HG03175 (cell line): Measurements from ENCODE around the gene TOX4.
A peak's percentile ranks its signal among the peaks of the same experiment; 100 is the strongest.
"Not testable (repeated sequence)": the region's sequence is repeated elsewhere in the genome, so short reads cannot be mapped to it uniquely, and the experiment has no call there.

ENCODE experiments used
- ATAC-seq: cut with Tn5 transposase; IDR thresholded peaks from one replicate; pipeline ENCODE4 v1.9.1; 2021; ENCODE audit warnings: mild to moderate bottlenecking, moderate library complexity; ENCODE audit not compliant: unreplicated experiment

Gene TOX4

DNA sequence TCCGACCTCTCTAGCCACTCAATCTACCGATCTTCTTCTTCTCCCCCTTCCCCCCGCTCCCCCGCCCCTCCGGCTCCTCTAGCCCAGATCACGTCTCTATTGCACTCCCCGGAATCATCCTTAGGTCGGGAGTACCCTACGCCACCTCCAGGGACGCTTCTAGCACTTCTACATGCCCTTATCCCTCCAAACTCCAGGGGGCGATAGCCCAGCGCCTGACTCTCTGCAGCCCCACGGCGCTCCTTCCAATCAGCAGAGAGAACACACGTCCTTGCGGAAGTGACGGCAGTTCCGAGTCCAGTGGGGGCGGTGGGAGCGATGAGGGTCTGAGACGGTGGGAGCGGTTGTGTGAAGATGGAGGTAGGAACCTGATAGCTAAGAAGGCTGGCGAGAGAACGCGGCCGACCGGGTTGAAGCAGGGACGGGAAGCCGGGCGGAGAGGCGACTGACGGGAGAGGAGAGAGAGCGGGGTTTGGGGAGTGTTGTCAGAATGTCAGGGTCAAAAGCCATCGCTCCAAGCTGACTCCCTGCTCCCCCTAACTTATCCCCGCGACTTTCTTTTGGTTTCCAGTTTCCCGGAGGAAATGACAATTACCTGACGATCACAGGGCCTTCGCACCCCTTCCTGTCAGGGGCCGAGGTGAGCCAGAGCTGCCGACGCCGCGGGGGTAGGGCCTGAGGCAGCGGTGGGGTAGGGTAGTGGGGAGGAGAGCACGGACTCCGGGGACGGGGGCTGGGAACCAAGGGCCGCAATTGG, at the start of gene TOX4, which contains the start of gene RAB2B:
Gene TOX4, plus strand, starts transcription at position 271 of the 757 bp plus-strand sequence. Its CDS starts 84 bp downstream, at position 355.
Gene RAB2B, minus strand, starts transcription at position 35 of the 757 bp plus-strand sequence. CDS start 87 bp downstream, outside the sequence.
- ATAC-seq = peak; percentile 99

DNA sequence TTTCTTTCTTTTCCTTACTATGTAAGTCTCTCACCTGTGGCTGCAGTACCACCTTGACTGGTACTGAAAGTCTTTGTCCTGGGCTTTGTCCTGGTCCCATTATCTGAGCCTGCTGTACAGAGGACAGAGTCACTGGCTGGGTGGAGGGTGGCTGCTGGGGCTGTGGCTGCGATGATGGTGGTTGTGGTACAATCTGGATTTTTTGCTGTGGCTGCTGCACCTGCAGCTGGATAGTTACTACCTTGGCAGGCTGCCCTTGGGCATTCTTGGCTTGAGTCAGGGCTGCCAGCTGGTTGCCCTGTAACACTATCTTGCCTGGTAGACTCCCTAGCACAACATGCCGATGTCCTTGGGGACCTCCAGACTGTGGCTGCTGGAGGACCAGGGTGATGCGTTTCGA, 48.1 kb upstream of the TOX4 start:
- no peak for ATAC-seq

DNA sequence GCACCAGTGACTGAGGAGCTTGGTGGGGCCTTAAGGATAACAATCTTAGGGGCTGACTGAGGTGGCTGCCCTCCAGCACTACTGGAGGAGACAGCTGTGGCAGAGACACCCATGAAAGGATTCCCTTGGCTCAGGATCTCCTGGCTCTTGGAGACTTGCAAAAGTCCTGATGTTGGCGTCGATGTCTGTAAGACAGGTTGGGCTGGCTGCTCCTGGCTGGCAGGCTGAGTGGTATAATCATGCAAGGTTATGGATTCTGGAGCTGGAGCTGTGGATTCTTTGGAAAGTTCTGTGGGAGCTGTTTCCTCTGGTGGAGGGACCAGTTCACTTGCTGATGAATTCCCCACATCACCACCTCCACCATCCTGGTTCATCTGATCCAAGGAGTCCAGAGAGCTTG, 45.9 kb upstream of the TOX4 start:
- ATAC-seq = no peak

DNA sequence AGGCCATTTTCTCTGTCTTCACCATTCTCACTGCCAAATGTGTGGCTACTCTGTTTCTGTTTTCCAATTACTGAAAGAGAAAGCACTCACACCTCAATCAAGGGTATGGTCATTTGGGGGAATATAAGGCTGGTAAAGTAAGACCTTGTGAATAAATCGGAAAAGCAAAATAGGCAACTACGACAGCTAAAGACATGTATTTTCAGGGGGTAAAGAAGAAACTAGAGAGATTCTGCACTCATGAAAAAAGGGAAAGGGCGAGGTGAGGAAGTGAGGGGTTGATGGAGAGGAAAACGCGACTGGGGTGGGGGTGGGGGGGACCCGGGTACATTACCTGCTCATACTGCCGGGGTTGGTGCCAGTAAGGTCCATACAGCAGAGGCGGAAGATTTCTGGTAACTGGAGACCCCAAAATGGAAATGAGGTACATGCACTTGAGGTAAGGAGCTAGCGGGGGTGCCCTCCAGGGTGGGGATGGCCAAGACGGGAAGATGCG, 40.4 kb upstream of the TOX4 start:
- no peak for ATAC-seq

DNA sequence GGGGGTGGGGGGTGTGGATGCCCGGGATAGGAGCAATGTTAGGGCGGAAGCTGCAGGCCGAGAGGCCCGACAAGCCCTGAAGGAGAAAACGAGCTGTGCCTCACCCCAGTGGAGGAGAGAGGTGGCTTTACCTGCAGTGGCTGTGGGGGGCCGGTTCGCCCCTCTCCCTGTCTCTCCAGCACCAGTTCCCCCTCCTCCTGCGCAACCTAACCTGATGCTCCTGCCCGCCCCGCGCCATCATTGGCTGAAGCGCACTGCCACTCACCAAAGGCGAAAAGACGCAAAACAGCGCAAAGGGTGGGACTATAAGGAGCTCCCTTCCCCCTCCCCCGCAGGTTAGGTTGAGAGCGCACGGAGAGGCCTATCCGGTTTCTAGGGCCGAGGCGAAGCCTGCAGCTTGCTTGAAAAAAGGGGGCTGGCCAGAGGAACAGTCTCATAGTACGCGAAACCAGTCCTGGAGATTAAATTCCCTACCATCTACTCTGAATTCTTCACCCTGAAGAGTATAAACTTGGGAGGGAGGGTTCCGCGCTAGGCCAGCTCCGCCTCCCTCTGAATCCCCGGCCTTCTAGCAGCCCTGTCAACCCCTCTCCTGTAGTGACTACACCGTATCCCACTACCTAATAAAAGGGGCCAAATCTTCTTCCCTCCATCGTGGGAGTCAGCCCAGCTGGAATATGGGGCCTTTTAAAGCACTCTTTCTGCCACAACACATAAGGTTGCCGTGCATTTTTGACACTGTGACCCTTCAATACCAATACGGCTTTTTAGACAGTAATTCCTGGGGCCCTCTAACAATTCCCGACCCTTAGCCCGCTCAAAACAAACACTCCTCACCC, 39.7 kb upstream of the TOX4 start:
- peak; percentile 99 for ATAC-seq

DNA sequence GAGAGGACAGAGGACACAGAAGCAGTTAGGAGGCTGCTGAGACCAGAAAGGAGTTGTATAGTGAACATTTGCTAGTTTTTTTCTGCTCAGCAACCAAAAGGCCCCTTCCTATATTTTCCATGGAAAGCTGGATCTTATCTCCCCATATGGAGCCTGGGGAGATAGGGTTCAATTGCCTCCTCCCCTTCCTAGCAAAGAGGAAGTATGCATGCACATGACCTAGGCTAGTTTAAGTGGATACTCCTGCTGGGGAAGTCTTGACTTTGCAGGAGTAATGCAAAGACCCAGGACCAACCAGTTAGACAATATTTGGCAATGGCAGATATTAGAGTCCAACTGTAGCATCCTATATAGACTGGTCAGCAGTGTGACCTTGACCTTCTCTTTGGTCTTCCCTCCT, 36.1 kb upstream of the TOX4 start:
- ATAC-seq = no peak

DNA sequence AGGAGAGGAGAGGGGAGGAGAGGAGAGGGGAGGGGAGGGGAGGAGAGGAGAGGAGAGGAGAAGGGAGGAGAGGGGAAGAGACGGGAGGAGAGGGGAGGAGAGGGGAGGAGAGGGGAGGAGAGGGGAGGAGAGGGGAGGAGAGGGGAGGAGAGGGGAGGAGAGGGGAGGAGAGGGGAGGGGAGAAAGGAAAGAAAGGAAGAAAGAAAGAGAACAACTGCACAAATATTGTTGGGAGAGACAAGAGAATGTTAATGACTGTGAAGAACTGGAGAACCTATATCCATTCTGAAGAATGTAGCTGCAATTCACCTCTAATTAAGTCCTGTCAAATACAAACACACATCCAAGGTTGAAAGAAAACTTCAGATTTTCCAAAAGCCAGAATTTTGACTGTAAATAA, 34.3 kb upstream of the TOX4 start:
- not testable (repeated sequence) for ATAC-seq

DNA sequence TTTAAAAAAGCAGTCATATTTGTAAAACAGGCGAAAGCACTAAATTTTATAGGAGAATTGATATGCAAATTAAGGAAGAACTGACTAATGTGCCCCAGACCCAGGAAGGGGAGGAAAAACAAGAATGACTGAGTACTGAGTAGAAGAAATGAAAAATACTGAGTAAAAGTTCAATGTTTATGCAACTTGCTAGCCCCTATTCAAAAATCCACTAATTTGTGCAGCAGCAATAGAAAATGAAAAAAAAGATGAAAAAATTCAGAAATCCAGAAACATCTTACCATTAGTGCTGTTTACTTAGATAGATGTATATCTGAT, 27.1 kb upstream of the TOX4 start:
- no peak for ATAC-seq

DNA sequence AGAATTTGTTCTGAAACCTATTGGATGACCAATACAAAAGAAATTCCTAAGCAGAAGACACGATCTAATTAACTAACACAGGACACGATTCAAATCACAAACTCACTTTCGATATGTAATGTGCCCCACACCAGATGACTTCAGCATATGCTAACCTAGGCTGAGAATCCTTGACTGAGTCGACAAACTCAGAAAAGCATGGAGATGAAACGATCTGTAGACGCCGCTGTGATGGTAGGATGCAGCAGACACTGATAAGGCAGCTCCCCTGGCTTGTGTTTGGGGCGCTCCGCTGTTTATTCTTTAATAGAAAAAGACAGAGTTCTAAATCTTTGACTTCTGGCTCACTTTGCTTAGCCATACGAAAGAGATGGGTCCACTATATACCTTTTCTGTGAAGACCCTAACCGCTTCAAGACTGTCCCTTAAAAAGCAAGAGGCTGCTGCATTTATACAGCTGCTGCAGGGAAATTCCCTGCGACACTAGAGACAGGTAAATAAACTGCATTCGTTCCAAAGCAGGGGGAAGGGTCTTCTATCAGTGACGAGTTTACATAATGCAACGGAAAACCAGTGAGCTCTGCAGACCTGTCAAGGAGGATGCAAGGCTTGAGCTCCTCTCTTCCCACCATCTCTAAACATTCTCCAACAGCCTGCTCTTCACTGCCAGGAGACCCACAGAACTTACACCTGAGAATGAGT, 22.0 kb upstream of the TOX4 start:
- ATAC-seq = no peak

DNA sequence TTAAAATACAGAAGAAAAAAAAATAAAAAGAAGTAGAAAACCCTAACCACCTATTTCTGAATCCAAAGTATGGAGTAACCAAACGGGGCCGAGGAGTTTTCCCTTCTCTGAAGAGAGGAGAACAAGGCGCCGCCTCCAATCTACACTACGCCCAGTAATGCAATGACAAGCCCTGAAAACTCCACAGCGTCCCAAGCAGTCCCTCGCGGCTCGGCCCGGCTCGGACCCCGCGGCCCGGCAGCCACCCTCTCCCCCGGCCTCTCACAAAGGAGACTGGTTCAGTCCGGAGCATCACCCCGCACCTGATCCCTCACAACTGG, 21.4 kb upstream of the TOX4 start:
- ATAC-seq = peak; percentile 29

DNA sequence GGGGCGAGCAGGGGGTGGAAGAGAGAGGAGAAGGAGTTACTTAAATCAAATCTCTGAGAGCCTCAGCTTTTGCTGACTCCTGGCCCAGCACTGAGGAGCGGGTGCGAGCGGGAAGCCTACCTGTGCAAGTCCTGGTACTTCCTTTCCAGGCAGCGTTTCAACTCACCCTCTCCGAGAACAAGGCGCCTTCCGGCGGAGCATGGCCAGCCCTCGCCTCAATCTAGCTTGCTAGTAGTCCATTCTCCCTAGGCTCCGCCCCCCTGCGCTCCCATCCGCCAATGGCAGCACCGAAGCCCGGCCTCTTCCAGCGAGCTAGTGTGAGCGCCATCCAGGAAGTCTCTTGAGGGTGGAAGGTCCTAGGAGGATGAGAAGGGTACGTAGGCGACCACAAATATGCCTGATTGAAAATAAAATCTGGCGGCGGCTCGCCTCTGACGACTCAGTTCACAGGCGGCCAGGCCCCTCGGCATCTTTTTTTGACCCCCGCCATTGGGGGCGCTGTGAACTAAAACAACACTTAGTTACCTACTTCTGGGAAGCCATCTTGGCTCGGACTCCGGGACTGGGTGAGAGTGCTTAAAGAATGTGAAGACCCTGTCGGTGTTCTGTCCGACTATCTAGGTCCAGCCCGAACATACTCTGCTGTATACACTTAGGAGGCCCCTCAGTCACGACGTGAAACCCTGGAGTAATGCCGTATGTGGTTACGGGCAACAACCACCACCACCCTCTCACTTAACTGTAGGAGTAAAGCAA, 20.9 kb upstream of the TOX4 start, which contains the start of gene CHD8:
Gene CHD8, minus strand, starts transcription at position 212 of the 756 bp plus-strand sequence. CDS start 24,480 bp downstream, outside the sequence.
- peak; percentile 97 for ATAC-seq

DNA sequence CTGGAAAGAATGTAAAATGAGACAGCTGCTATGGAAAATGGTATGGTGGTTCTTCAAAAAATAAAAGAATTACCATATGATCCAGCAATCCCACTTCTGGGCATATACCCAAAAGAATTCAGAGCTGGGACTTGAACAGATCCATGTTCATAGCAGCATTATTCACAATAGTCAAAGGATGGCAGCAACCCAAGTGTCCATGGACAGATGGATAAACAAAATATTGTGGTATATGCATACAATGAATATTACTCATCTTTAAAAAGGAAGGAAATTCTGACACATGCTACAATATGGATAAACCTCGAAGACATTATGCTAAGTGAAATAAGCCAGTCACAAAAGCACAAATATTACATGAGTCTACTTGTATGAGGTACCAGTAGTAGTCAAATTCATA, 9.4 kb upstream of the TOX4 start:
- no peak for ATAC-seq

DNA sequence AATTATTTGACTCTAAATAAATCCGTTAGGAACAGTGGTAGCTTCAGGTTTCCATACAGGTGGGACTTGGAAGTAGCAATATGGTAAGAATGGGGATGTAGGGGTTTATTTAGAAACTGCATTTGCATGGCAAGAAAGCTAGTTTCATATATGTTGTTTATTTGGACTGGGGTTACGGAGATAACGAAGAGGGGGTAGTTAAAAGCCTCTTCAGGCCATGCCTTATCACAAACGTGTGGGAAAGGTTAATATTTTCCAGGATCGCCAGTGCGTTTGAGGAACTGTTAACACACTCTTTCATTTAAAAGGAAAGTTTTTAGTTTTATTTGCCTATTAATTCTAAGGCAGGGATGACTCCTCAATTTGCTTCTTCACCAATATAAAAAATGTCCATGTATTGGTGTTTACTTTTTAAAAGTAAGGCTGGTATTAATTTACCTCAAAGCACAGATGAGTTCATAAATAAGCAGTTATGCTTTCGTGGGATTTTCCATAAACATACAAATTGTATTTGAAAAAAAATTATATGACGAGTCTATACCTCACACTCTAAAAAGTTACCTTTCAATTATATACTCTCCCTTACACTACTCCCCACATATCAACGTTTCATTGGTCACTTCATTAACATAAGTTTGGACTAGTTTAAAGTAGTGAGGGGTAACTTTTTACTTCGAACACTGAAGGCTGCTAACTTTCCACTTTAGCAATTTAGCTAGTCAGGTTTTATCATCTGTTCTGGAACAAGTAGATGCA, 1.1 kb upstream of the TOX4 start:
- ATAC-seq = no peak

DNA sequence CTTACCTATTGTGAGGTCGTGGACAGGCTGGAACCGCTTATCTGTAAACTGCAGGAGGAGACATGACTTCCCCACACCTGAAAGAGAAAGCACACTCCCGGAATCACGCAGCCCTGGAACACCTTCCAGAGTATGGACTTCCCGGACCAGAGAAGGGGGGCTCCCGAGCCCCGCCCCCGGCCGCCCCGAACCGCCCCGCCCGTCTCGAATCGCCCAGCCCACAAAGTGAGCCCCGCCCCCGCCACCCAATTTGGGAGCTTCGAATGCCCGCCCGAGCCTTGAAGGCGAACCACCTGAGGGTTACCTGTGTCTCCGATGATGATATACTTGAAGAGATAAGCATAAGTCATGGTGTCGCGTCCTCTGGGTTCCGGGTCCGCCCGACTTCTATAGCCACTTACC, 471 bp upstream of the TOX4 start:
- ATAC-seq = no peak

DNA sequence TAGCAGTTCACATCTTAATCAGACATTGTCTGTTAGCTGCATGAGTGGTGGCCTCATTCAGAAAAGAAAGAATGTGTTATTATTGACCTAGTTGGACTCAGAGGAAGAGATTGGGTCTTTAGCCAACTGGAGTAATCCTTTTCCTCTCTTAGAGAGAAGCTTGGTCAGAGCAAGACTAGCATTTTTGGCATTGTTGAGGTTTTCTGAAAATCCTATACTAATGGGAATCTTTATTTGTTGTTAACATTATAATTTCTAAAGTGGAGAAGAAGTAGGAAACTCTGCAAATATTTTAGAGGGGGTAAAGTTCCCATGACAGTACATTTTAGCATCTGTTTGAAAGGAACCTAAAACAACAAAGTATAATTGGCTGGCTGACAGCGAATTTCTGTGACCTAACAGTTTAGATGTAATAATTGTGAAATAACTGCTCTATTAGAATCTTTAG, 9.7 kb downstream of the TOX4 start:
- no peak for ATAC-seq

DNA sequence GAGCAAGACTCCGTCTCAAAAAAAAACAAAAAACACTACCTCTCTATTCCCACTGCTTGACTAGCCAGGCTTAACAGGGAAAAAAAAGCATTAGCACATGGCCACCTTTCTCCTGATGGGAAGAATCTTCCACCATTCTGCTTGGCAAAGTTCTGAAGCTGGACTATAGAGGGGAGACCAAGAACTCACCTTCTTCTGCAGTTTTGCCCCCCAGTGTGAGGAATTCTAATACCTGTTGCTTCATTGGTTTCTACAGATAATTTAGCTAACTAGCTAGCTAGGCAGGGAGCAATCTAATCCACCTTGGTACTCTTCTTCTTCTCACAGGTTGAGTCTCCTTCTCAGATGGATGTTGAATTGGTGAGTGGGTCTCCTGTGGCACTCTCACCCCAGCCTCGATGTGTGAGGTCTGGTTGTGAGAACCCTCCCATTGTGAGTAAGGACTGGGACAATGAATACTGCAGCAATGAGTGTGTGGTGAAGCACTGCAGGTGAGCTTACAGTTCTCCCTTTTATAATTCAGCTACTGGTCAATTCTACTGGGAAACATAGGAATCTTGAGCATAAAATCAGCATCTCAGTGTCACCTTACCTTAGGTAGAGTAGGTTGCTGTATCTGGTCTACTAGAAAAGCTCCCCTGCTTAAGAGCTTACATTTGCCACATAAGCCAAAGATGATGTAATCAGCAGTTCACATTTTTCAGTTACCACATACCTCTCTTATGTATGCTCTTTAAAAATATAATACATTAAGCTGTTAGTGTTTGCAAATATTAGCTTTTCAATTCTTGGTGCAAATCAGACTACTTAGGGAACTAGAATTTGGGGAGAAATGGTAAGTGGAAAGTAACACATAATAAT, 18.1 kb downstream of the TOX4 start:
- no peak for ATAC-seq

DNA sequence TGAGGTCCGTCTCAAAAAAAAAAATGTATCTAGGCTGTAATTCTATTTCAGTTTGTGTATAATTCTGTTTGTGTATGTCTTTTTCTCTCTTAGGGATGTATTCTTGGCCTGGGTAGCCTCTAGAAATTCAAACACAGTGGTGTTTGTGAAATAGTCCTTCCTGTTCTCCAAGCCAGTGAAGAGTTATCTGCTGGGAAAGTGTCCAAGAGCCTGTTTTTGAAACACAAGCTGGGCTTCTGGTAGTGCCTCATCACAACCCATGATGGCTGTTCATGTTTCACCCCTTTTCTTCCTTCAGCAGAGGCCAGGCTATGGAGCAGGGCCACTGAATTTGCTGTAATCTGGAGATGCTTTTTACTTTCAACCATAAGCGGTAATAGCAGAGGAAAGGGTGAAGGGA, 19.5 kb downstream of the TOX4 start:
- no peak for ATAC-seq

DNA sequence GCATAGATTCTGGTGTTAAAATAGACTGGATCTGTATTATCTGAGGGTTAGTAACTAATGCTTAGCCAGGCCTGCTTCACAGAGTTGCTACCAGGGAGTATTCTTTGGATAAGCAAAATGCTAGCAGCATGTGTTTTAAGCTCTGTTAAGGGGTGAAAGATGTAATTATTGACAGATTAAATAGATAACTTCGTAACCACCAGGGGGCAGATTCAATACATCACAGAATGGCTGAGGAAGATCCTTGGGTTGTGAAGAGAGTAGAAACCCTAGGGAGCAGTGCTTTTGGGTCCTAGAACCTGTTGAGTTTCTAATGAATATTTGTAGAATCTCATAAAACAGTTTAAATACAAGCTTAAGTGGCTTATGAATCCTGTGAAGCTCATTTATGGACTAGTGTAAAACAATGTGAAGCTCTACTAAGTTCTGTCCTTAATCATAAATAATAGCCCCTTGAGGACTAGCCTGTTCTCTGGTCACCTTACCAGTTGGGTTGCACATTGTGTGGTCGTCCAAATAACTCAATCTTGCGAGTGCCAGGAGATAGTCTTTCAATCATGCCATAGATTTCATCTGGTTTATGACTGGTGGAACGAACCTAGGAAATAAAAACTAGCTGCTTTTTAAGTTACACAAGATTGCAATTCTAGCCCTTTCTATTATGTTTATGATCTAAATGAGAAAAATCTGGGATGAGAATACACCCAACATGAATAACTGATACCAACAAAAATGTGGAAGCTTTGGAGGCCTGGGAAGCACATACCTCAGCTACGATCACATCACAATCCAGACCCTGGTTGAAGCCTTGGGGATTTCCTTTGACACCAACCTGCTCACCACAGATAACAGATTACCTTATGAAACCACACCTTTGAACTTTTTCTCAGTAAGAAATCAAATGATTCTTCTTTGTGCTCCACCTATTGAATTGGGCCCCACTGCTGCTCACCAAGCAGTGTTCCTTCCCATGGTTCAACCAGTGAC, 21.8 kb downstream of the TOX4 start:
- peak; percentile 58 for ATAC-seq
